Upper lobe of left lung (tissue), 6 donors: Measurements from ENCODE around the gene MAN2B2. TPM values are rescaled to one million over a fixed set of nuclear protein-coding genes. Genes with fewer than 3 reads are reported as not detected.

Experiments used
- ATAC-seq, 2 donors: fragments of 200-7000 bp; cut with Tn5 transposase; one replicate each; pipeline ENCODE4 v1.9.1; 2022; ENCODE audit warnings: mild to moderate bottlenecking in 2 of 2, moderate library complexity in 2 of 2; ENCODE audit not compliant: low FRiP score in 2 of 2
- DNase-seq, 2 donors: peaks; one replicate each; pipeline ENCODE4 v3.0.0-alpha.2; 2019 to 2020
- H3K27ac ChIP-seq, 4 donors: fragments of 200-600 bp; sonication (generic); one replicate each; pipeline ENCODE4 v1.5.1; 2016 to 2019
- H3K27me3 ChIP-seq, 4 donors: fragments of 200-600 bp; sonication (generic); one replicate each; pipeline ENCODE4 v1.5.1; 2017 to 2019
- H3K36me3 ChIP-seq, 4 donors: fragments of 200-600 bp; sonication (generic); one replicate each; pipeline ENCODE4 v1.5.1; 2016 to 2019
- H3K4me1 ChIP-seq, 4 donors: fragments of 200-600 bp; sonication (generic); one replicate each; pipeline ENCODE4 v1.5.1; 2018 to 2019
- H3K4me3 ChIP-seq, 4 donors: fragments of 200-600 bp; sonication (generic); one replicate each; pipeline ENCODE4 v1.5.1; 2017 to 2019; ENCODE audit warnings: mild to moderate bottlenecking in 2 of 4, moderate library complexity in 1 of 4
- H3K9me3 ChIP-seq, 4 donors: fragments of 200-600 bp; sonication (generic); one replicate each; pipeline ENCODE4 v1.5.1; 2018 to 2019
- CTCF ChIP-seq, 6 experiments: fragments of 450-650 bp in 4 of 6; fragments of 200-600 bp in 2 of 6; sonication (generic) in 2 of 6; IDR thresholded peaks; one replicate each; pipeline ENCODE4 v1.5.1; 2016 to 2019; ENCODE audit warnings: antibody characterized with exemption in 6 of 6
- EP300 ChIP-seq, 4 donors: sonication (generic); formaldehyde crosslinking; IDR thresholded peaks; one replicate each; pipeline ENCODE4 v1.5.1; 2017; ENCODE audit warnings: antibody characterized with exemption in 4 of 4, control low read depth in 2 of 4
- POLR2A ChIP-seq, 4 donors: fragments of 450-650 bp; IDR thresholded peaks; one replicate each; pipeline ENCODE4 v1.5.1; 2016 to 2017; ENCODE audit warnings: antibody characterized with exemption in 4 of 4, mild to moderate bottlenecking in 2 of 4
- POLR2AphosphoS5 ChIP-seq, 2 donors: sonication (generic); formaldehyde crosslinking; IDR thresholded peaks; one replicate each; pipeline ENCODE4 v1.5.1; 2017; ENCODE audit warnings: antibody characterized with exemption in 2 of 2
- WGBS, 2 donors: methylation state at CpG; one replicate each; pipeline ENCODE4 v1.1.5; 2017 to 2018; 5-methylcytosine and 5-hydroxymethylcytosine counted together
- total RNA-seq, 6 donors: library from RNA; depleted of rRNA in 4 of 6; stranded (reverse); fragments of >200 nt in 4 of 6; gene quantifications; one replicate each; pipeline versions ENCODE4 v1.1.0 to v1.2.1, GENCODE V29; 2016 to 2021
- donor health status: DM: no; HTN: no; CAD: no; lungs with moderate emphysema.
- donor health status: DM: no; HTN: yes; CAD: no; lungs with severe emphysema.

Gene MAN2B2
- total RNA-seq, 6 donors from 2014 or later: 17.4 to 44.0 (median 35.4) TPM

- peaks cover 13 to 21% (median 15%) of the 10 kb centered on the region in 4 donors for H3K4me1 ChIP-seq
- DNase-seq: peak in 1 of 2 donors; percentile 88
- peaks cover 6 to 46% (median 36%) of the 10 kb centered on the region in 4 donors for H3K36me3 ChIP-seq
- H3K27me3 ChIP-seq: no peaks in the 10 kb centered on the region
- H3K27ac ChIP-seq: peak overlapping the region in 1 of 4 donors; percentile 87
- WGBS, 2 donors: 93% methylated on average over 16 of the region's 16 CpGs; no CpG with 5 or more reads in 1 of the 2 donors
- TF ChIP-seq POLR2A (IDR thresholded peaks at IDR 0.05) (no peak), POLR2AphosphoS5 (IDR thresholded peaks at IDR 0.05) (no peak), CTCF (IDR thresholded peaks at IDR 0.05) (no peak), EP300 (IDR thresholded peaks at IDR 0.05) (no peak)
- no peak for ATAC-seq
- H3K9me3 ChIP-seq: no peaks in the 10 kb centered on the region
- no peak overlapping the region for H3K4me3 ChIP-seq
These were observed 1.5 kb downstream of the MAN2B2 start for GRCh38 chr4:6576512-6576911.

- Histone ChIP-seq H3K36me3 (peaks cover 6 to 50% (median 40%) of the 10 kb centered on the region in 4 donors), H3K9me3 (no peaks in the 10 kb centered on the region), H3K27me3 (no peaks in the 10 kb centered on the region), H3K4me3 (no peak overlapping the region), H3K27ac (no peak overlapping the region), H3K4me1 (peaks cover 13 to 21% (median 15%) of the 10 kb centered on the region in 4 donors)
- 80 to 96% methylated on average over 2 to 8 of the region's 9 CpGs for WGBS, 2 donors
- DNase-seq (no peak), ATAC-seq (no peak)
- TF ChIP-seq CTCF (IDR thresholded peaks at IDR 0.05) (no peak), EP300 (IDR thresholded peaks at IDR 0.05) (no peak), POLR2A (IDR thresholded peaks at IDR 0.05) (no peak), POLR2AphosphoS5 (IDR thresholded peaks at IDR 0.05) (no peak)
These were observed 1.9 kb downstream of the MAN2B2 start for GRCh38 chr4:6576932-6577331.

- Histone ChIP-seq H3K27ac (no peak overlapping the region), H3K27me3 (no peaks in the 10 kb centered on the region), H3K4me3 (no peak overlapping the region), H3K4me1 (peaks cover 13 to 21% (median 15%) of the 10 kb centered on the region in 4 donors), H3K36me3 (peaks cover 6 to 54% (median 42%) of the 10 kb centered on the region in 4 donors), H3K9me3 (no peaks in the 10 kb centered on the region)
- DNase-seq: no peak
- TF ChIP-seq POLR2A (IDR thresholded peaks at IDR 0.05): no peak
- no peak for TF ChIP-seq EP300 (IDR thresholded peaks at IDR 0.05)
- no peak for TF ChIP-seq POLR2AphosphoS5 (IDR thresholded peaks at IDR 0.05)
- no peak for TF ChIP-seq CTCF (IDR thresholded peaks at IDR 0.05)
- 95% methylated on average over 4 to 10 of the region's 10 CpGs for WGBS, 2 donors
- ATAC-seq: no peak
These were observed 2.4 kb downstream of the MAN2B2 start for GRCh38 chr4:6577409-6577808.

GRCh38 chr4:6578221-6578620 lies 3.2 kb downstream of the MAN2B2 start:
- WGBS, 2 donors: 95 to 97% methylated on average over 8 to 9 of the region's 9 CpGs
- Histone ChIP-seq H3K4me1 (peaks cover 13 to 21% (median 15%) of the 10 kb centered on the region in 4 donors), H3K27ac (no peak overlapping the region), H3K27me3 (no peaks in the 10 kb centered on the region), H3K36me3 (peaks cover 6 to 61% (median 49%) of the 10 kb centered on the region in 4 donors), H3K9me3 (no peaks in the 10 kb centered on the region), H3K4me3 (no peak overlapping the region)
- DNase-seq (no peak), ATAC-seq (no peak)
- TF ChIP-seq POLR2A (IDR thresholded peaks at IDR 0.05) (no peak), POLR2AphosphoS5 (IDR thresholded peaks at IDR 0.05) (no peak), EP300 (IDR thresholded peaks at IDR 0.05) (no peak), CTCF (IDR thresholded peaks at IDR 0.05) (no peak)

- 97% methylated on average over 6 of the region's 6 CpGs; no CpG with 5 or more reads in 1 of the 2 donors for WGBS, 2 donors
- no peak overlapping the region for H3K4me3 ChIP-seq
- ATAC-seq: no peak
- TF ChIP-seq POLR2A (IDR thresholded peaks at IDR 0.05) (no peak), POLR2AphosphoS5 (IDR thresholded peaks at IDR 0.05) (no peak), CTCF (IDR thresholded peaks at IDR 0.05) (no peak), EP300 (IDR thresholded peaks at IDR 0.05) (no peak)
- no peak for DNase-seq
- H3K4me1 ChIP-seq: peaks cover 6 to 9% (median 8%) of the 10 kb centered on the region in 4 donors
- H3K9me3 ChIP-seq: no peaks in the 10 kb centered on the region
- no peak overlapping the region for H3K27ac ChIP-seq
- peaks cover 6 to 70% (median 55%) of the 10 kb centered on the region in 4 donors for H3K36me3 ChIP-seq
- H3K27me3 ChIP-seq: no peaks in the 10 kb centered on the region
These were observed 5.4 kb downstream of the MAN2B2 start for GRCh38 chr4:6580353-6580752.
